GM19099 (cell line): ENCODE data around the gene IGSF9B.

Experiments
- POLR2A ChIP-seq: IDR thresholded peaks from 3 replicates; pipeline ENCODE4 v1.6.1; 2011; ENCODE audit warnings: low read depth; ENCODE audit not compliant: insufficient read length; ENCODE audit errors: extremely low read depth

Gene IGSF9B

GRCh38 chr11:133956650-133957633 is at the start of gene IGSF9B:
Gene IGSF9B (minus strand): TSS chr11:133956968. CDS start chr11:133956754, 214 bp downstream.
- TF ChIP-seq POLR2A, result peak; percentile 25

- no peak for TF ChIP-seq POLR2A
Measured at GRCh38 chr11:134004496-134005172, 47.9 kb upstream of the IGSF9B start.

GRCh38 chr11:134003792-134004495 is 47.2 kb upstream of the IGSF9B start:
- no peak for TF ChIP-seq POLR2A

- TF ChIP-seq POLR2A, result no peak
Measured at GRCh38 chr11:134001596-134001995, 44.8 kb upstream of the IGSF9B start.

GRCh38 chr11:134001088-134001487 is 44.3 kb upstream of the IGSF9B start:
- TF ChIP-seq POLR2A, result no peak

- TF ChIP-seq POLR2A, result no peak
Measured at GRCh38 chr11:133999355-133999754, 42.6 kb upstream of the IGSF9B start.

- no peak for TF ChIP-seq POLR2A
Measured at GRCh38 chr11:133997554-133997953, 40.8 kb upstream of the IGSF9B start.

GRCh38 chr11:133996671-133997070 is 39.9 kb upstream of the IGSF9B start:
- TF ChIP-seq POLR2A, result no peak

- TF ChIP-seq POLR2A, result no peak
Measured at GRCh38 chr11:133995066-133995465, 38.3 kb upstream of the IGSF9B start.

- no peak for TF ChIP-seq POLR2A
Measured at GRCh38 chr11:133993921-133994320, 37.2 kb upstream of the IGSF9B start.

- no peak for TF ChIP-seq POLR2A
Measured at GRCh38 chr11:133993107-133993506, 36.3 kb upstream of the IGSF9B start.

- TF ChIP-seq POLR2A, result no peak
Measured at GRCh38 chr11:133992121-133992520, 35.4 kb upstream of the IGSF9B start.

GRCh38 chr11:133991101-133991500 is 34.3 kb upstream of the IGSF9B start:
- TF ChIP-seq POLR2A, result no peak

- TF ChIP-seq POLR2A, result no peak
Measured at GRCh38 chr11:133990501-133990900, 33.7 kb upstream of the IGSF9B start.
